A172 (cell line): ENCODE measurements around the gene EPM2A. TPM values are rescaled to one million over a fixed set of nuclear protein-coding genes. Genes with fewer than 3 reads are reported as not detected.
"Not testable (repeated sequence)": the region's sequence is repeated elsewhere in the genome, so short reads cannot be mapped to it uniquely, and the experiment has no call there.

Source experiments
- DNase-seq: peaks from one replicate; pipeline ENCODE4 v3.0.0-alpha.2; 2015; ENCODE audit warnings: low spot score
- total RNA-seq: library from RNA; depleted of rRNA; stranded (reverse); fragments of >200 nt; shearing (Covaris generic); gene quantifications from 2 replicates; pipeline ENCODE4 v1.2.3, GENCODE V29; 2014

The EPM2A gene
- total RNA-seq, 1 experiment from 2014 or later, result 14.8 TPM

GRCh38 chr6:145729887-145730286 is 5.4 kb downstream of the EPM2A start:
- DNase-seq, result no peak

GRCh38 chr6:145728444-145729385 is 6.6 kb downstream of the EPM2A start:
- no peak for DNase-seq

- no peak for DNase-seq
These were observed 7.4 kb downstream of the EPM2A start for GRCh38 chr6:145727817-145728388.

- no peak for DNase-seq
These were observed 9.8 kb downstream of the EPM2A start for GRCh38 chr6:145725570-145725969.

GRCh38 chr6:145723646-145724045 is 11.7 kb downstream of the EPM2A start:
- DNase-seq, result no peak

- no peak for DNase-seq
These were observed 13.1 kb downstream of the EPM2A start for GRCh38 chr6:145722190-145722589.

- no peak for DNase-seq
These were observed 14.2 kb downstream of the EPM2A start for GRCh38 chr6:145721144-145721543.

GRCh38 chr6:145715426-145715825 is 19.9 kb downstream of the EPM2A start:
- no peak for DNase-seq

GRCh38 chr6:145714731-145715130 is 20.6 kb downstream of the EPM2A start:
- no peak for DNase-seq

- no peak for DNase-seq
These were observed 21.5 kb downstream of the EPM2A start for GRCh38 chr6:145713773-145714172.

- no peak for DNase-seq
These were observed 23.9 kb downstream of the EPM2A start for GRCh38 chr6:145711372-145711771.

GRCh38 chr6:145707397-145707796 is 27.9 kb downstream of the EPM2A start:
- no peak for DNase-seq

- peak; percentile 23 for DNase-seq
These were observed 29.8 kb downstream of the EPM2A start for GRCh38 chr6:145705561-145705960.

- no peak for DNase-seq
These were observed 31.1 kb downstream of the EPM2A start for GRCh38 chr6:145704143-145704781.

- peak; percentile 59 for DNase-seq
These were observed 35.9 kb downstream of the EPM2A start for GRCh38 chr6:145699462-145699861.

GRCh38 chr6:145697401-145697800 is 37.9 kb downstream of the EPM2A start:
- not testable (repeated sequence) for DNase-seq

- no peak for DNase-seq
These were observed 41.1 kb downstream of the EPM2A start for GRCh38 chr6:145694083-145694737.

GRCh38 chr6:145690969-145691368 is 44.4 kb downstream of the EPM2A start:
- no peak for DNase-seq

GRCh38 chr6:145689529-145689928 is 45.8 kb downstream of the EPM2A start:
- no peak for DNase-seq

- DNase-seq, result peak; percentile 23
These were observed 46.8 kb downstream of the EPM2A start for GRCh38 chr6:145688493-145688905.

- DNase-seq, result no peak
These were observed 49.4 kb downstream of the EPM2A start for GRCh38 chr6:145685932-145686331.

GRCh38 chr6:145681965-145682364 is 53.4 kb downstream of the EPM2A start:
- DNase-seq, result no peak
